ENCODE data around the gene CDC5L. TPM values are rescaled to one million over a fixed set of nuclear protein-coding genes. Genes with fewer than 3 reads are reported as not detected.

Gene CDC5L
- total RNA-seq, 1 donor, result 22.8 TPM

- H3K27me3 ChIP-seq (ENCODE audit: insufficient read depth, low read length), result no peaks in the 10 kb centered on the region
- H2AFZ ChIP-seq (ENCODE audit: low read length), result no peak overlapping the region
- no peak overlapping the region for H3K27ac ChIP-seq (ENCODE audit: low read depth, low read length)
- peaks cover 3% of the 10 kb centered on the region for H4K20me1 ChIP-seq (ENCODE audit: insufficient read depth, low read length)
- no peak for DNase-seq (ENCODE audit: insufficient read length, low spot score, missing footprints)
- no peak overlapping the region for H3K4me2 ChIP-seq (ENCODE audit: insufficient read depth, low read length)
- H3K4me1 ChIP-seq (ENCODE audit: insufficient read depth, low read length), result peaks cover 11% of the 10 kb centered on the region
- no peaks in the 10 kb centered on the region for H3K9me3 ChIP-seq (ENCODE audit: low read depth, low read length)
- no peak for TF ChIP-seq CTCF (IDR thresholded peaks at IDR 0.05; ENCODE audit: extremely low read depth, low read depth, low read length)
- H3K4me3 ChIP-seq (ENCODE audit: insufficient read depth, low read length), result no peak overlapping the region
- H3K36me3 ChIP-seq (ENCODE audit: insufficient read depth, low read length), result peaks cover 2% of the 10 kb centered on the region
- peaks cover 29% of the 10 kb centered on the region for H3K79me2 ChIP-seq (ENCODE audit: insufficient read depth, low read length)
Measured at GRCh38 chr6:44435500-44435899, 48.0 kb downstream of the CDC5L start.

- H3K36me3 ChIP-seq (ENCODE audit: insufficient read depth, low read length), result peaks cover 5% of the 10 kb centered on the region
Measured at GRCh38 chr6:44438827-44439226, 51.3 kb downstream of the CDC5L start.

GRCh38 chr6:44439270-44440045 is 52.0 kb downstream of the CDC5L start:
- H4K20me1 ChIP-seq (ENCODE audit: insufficient read depth, low read length), result peaks cover 3% of the 10 kb centered on the region
- H3K9me3 ChIP-seq (ENCODE audit: low read depth, low read length), result no peaks in the 10 kb centered on the region
- peak overlapping the region; percentile 42 for H2AFZ ChIP-seq (ENCODE audit: low read length)
- peaks cover 46% of the 10 kb centered on the region for H3K79me2 ChIP-seq (ENCODE audit: insufficient read depth, low read length)
- DNase-seq (ENCODE audit: insufficient read length, low spot score, missing footprints), result peak; percentile 38
- H3K4me3 ChIP-seq (ENCODE audit: insufficient read depth, low read length), result no peak overlapping the region
- H3K4me1 ChIP-seq (ENCODE audit: insufficient read depth, low read length), result peaks cover 8% of the 10 kb centered on the region
- TF ChIP-seq CTCF (IDR thresholded peaks at IDR 0.05; ENCODE audit: extremely low read depth, low read depth, low read length), result no peak
- no peaks in the 10 kb centered on the region for H3K27me3 ChIP-seq (ENCODE audit: insufficient read depth, low read length)
- peak overlapping the region; percentile 57 for H3K27ac ChIP-seq (ENCODE audit: low read depth, low read length)
- peaks cover 5% of the 10 kb centered on the region for H3K36me3 ChIP-seq (ENCODE audit: insufficient read depth, low read length)
- no peak overlapping the region for H3K4me2 ChIP-seq (ENCODE audit: insufficient read depth, low read length)

More at GRCh38 chr6:44438827-44439226, 51.3 kb downstream of the CDC5L start:
- Histone ChIP-seq H3K4me2 (ENCODE audit: insufficient read depth, low read length) (no peak overlapping the region), H2AFZ (ENCODE audit: low read length) (no peak overlapping the region), H3K4me3 (ENCODE audit: insufficient read depth, low read length) (no peak overlapping the region), H3K27me3 (ENCODE audit: insufficient read depth, low read length) (no peaks in the 10 kb centered on the region), H3K27ac (ENCODE audit: low read depth, low read length) (no peak overlapping the region), H3K4me1 (ENCODE audit: insufficient read depth, low read length) (peaks cover 8% of the 10 kb centered on the region), H4K20me1 (ENCODE audit: insufficient read depth, low read length) (peaks cover 3% of the 10 kb centered on the region), H3K79me2 (ENCODE audit: insufficient read depth, low read length) (peaks cover 42% of the 10 kb centered on the region), H3K9me3 (ENCODE audit: low read depth, low read length) (no peaks in the 10 kb centered on the region)
- DNase-seq (ENCODE audit: insufficient read length, low spot score, missing footprints), result no peak
- no peak for TF ChIP-seq CTCF (IDR thresholded peaks at IDR 0.05; ENCODE audit: extremely low read depth, low read depth, low read length)

GRCh38 chr6:44441091-44441855 is 53.8 kb downstream of the CDC5L start:
- Histone ChIP-seq H3K27me3 (ENCODE audit: insufficient read depth, low read length) (no peaks in the 10 kb centered on the region), H3K36me3 (ENCODE audit: insufficient read depth, low read length) (peaks cover 5% of the 10 kb centered on the region), H4K20me1 (ENCODE audit: insufficient read depth, low read length) (peaks cover 3% of the 10 kb centered on the region), H2AFZ (ENCODE audit: low read length) (no peak overlapping the region), H3K9me3 (ENCODE audit: low read depth, low read length) (no peaks in the 10 kb centered on the region), H3K4me1 (ENCODE audit: insufficient read depth, low read length) (peaks cover 13% of the 10 kb centered on the region), H3K79me2 (ENCODE audit: insufficient read depth, low read length) (peaks cover 40% of the 10 kb centered on the region), H3K4me3 (ENCODE audit: insufficient read depth, low read length) (no peak overlapping the region), H3K27ac (ENCODE audit: low read depth, low read length) (no peak overlapping the region), H3K4me2 (ENCODE audit: insufficient read depth, low read length) (no peak overlapping the region)
- no peak for TF ChIP-seq CTCF (IDR thresholded peaks at IDR 0.05; ENCODE audit: extremely low read depth, low read depth, low read length)
- DNase-seq (ENCODE audit: insufficient read length, low spot score, missing footprints), result no peak
